Lower lobe of right lung (tissue), 2 donors: Measurements from ENCODE around the gene VCAM1. TPM values are rescaled to one million over a fixed set of nuclear protein-coding genes. Genes with fewer than 3 reads are reported as not detected.

ENCODE experiments used
- ATAC-seq, 2 donors: fragments of 200-7000 bp; cut with Tn5 transposase; one replicate each; pipeline ENCODE4 v1.9.1; 2020 to 2022; ENCODE audit warnings: mild to moderate bottlenecking in 2 of 2, moderate library complexity in 2 of 2
- DNase-seq: peaks from one replicate; pipeline ENCODE4 v3.0.0-alpha.2; 2020
- H3K27ac ChIP-seq: fragments of 200-600 bp; one replicate; pipeline ENCODE4 v1.8.0; 2022
- H3K27me3 ChIP-seq: fragments of 200-600 bp; one replicate; pipeline ENCODE4 v1.8.0; 2022; ENCODE audit warnings: low read depth
- H3K36me3 ChIP-seq: fragments of 200-600 bp; one replicate; pipeline ENCODE4 v1.8.0; 2022; ENCODE audit warnings: mild to moderate bottlenecking
- H3K4me1 ChIP-seq: fragments of 200-600 bp; one replicate; pipeline ENCODE4 v1.8.0; 2022
- H3K4me3 ChIP-seq: fragments of 200-600 bp; one replicate; pipeline ENCODE4 v1.8.0; 2022; ENCODE audit warnings: mild to moderate bottlenecking
- H3K9me3 ChIP-seq: fragments of 200-600 bp; one replicate; pipeline ENCODE4 v1.8.0; 2022
- intact Hi-C: fragments of 100-400 bp; cut with DNase I; formaldehyde crosslinking; loops from one replicate; pipeline ENCODE4 v1.11.0; 2022
- total RNA-seq: library from RNA; stranded (reverse); fragmentation: NEBNext Ultra II Directional; extraction: Animal tissue kit (Norgen Biotek cat#: 25700); gene quantifications from one replicate; pipeline ENCODE4 v1.2.1, GENCODE V29; 2021
- TF ChIP-seq, protein P1 (sequence below): fragments of 200-600 bp; IDR thresholded peaks from one replicate; pipeline ENCODE4 v1.8.0; 2022; ENCODE audit warnings: antibody characterized with exemption, mild to moderate bottlenecking
- donor health status: DM: no; HTN: yes; CAD: no; lungs with severe emphysema.

Gene VCAM1
- total RNA-seq, 1 donor from 2014 or later = 5.5 TPM

DNA sequence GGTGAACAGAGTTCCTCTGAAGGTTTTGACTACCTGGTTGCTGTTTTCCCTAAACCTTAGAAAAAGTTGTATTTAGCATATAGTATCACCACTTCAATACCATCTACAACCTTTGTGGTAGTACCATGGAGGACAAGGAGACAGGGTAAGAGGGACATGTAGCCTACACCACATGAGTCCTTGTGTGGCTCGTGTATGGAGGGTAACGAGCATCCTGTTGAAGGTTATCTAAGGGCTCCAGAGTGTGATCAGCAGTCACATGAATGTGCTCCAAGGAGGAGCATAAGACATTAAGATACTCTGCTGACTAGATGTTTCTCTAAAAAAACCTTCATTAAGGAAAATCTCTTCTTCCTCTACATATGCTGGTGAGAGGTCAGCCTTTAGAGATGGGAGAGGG, 67.3 kb downstream of the VCAM1 start:
- DNase-seq (no peak), ATAC-seq (no peak)
- Histone ChIP-seq H3K4me3 (no peak overlapping the region), H3K36me3 (no peaks in the 10 kb centered on the region), H3K27ac (no peak overlapping the region), H3K4me1 (no peaks in the 10 kb centered on the region), H3K27me3 (no peaks in the 10 kb centered on the region), H3K9me3 (no peaks in the 10 kb centered on the region)
- intact Hi-C loops = no loop called here
- TF ChIP-seq, protein P1, sequence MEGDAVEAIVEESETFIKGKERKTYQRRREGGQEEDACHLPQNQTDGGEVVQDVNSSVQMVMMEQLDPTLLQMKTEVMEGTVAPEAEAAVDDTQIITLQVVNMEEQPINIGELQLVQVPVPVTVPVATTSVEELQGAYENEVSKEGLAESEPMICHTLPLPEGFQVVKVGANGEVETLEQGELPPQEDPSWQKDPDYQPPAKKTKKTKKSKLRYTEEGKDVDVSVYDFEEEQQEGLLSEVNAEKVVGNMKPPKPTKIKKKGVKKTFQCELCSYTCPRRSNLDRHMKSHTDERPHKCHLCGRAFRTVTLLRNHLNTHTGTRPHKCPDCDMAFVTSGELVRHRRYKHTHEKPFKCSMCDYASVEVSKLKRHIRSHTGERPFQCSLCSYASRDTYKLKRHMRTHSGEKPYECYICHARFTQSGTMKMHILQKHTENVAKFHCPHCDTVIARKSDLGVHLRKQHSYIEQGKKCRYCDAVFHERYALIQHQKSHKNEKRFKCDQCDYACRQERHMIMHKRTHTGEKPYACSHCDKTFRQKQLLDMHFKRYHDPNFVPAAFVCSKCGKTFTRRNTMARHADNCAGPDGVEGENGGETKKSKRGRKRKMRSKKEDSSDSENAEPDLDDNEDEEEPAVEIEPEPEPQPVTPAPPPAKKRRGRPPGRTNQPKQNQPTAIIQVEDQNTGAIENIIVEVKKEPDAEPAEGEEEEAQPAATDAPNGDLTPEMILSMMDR = no peak

Other genes starting within 250 kb of the VCAM1 start
- gene GPR88, start 181.6 kb upstream of the VCAM1 start, total RNA-seq = 0.09 TPM
- gene EXTL2, start 175.1 kb downstream of the VCAM1 start, total RNA-seq = 10.2 TPM
- gene SLC30A7, start 176.3 kb downstream of the VCAM1 start, total RNA-seq = 35.6 TPM